B cell (primary cell): ENCODE measurements around the gene GINS2. TPM values are rescaled to one million over a fixed set of nuclear protein-coding genes. Genes with fewer than 3 reads are reported as not detected.

Experiments used
- ATAC-seq: fragments of 200-7000 bp; cut with Tn5 transposase; one replicate; pipeline ENCODE4 v1.10.0; 2021; ENCODE audit warnings: low read depth, mild to moderate bottlenecking, moderate number of reproducible peaks, moderate library complexity
- CTCF ChIA-PET: fragments of 350-600 bp; sonication (Branson Sonifier 250); formaldehyde crosslinking; loops from one replicate; lab custom pipeline; 2021; ENCODE audit warnings: antibody characterized with exemption, inconsistent platforms; lab: Charles Lee
- POLR2A ChIA-PET: fragments of 350-600 bp; sonication (Branson Sonifier 250); formaldehyde crosslinking; loops from one replicate; lab custom pipeline; 2021; ENCODE audit warnings: antibody characterized with exemption; lab: Charles Lee
- DNase-seq: peaks from one replicate; pipeline ENCODE4 v3.0.0; 2013
- H2AFZ ChIP-seq: 2 replicates; pipeline ENCODE4 v1.6.1; 2012; ENCODE audit warnings: mild to moderate bottlenecking, low read depth, low read length; ENCODE audit not compliant: insufficient read depth, poor library complexity, severe bottlenecking
- H3K27ac ChIP-seq, 2 donors: 1 replicate in 1 of 2; 2 replicates in 1 of 2; pipeline ENCODE4 v1.5.1; 2012 to 2013; ENCODE audit warnings: low read length in 2 of 2, mild to moderate bottlenecking in 2 of 2, moderate library complexity in 1 of 2
- H3K27me3 ChIP-seq, 4 experiments: fragments of 200-600 bp in 1 of 4; sonication (generic) in 1 of 4; replicated peaks in 1 of 4; 1 replicate in 2 of 4; 2 replicates in 2 of 4; pipeline versions ENCODE4 v1.6.1 to v1.7.0; 2013 to 2016; ENCODE audit warnings: low read length in 3 of 4, mild to moderate bottlenecking in 2 of 4, mixed read lengths in 1 of 4, moderate library complexity in 1 of 4; ENCODE audit not compliant: insufficient read depth in 4 of 4, control insufficient read depth in 3 of 4; ENCODE audit errors: control extremely low read depth in 1 of 4
- H3K36me3 ChIP-seq, 2 experiments: replicated peaks in 1 of 2; 1 replicate in 1 of 2; 2 replicates in 1 of 2; pipeline versions ENCODE4 v1.6.1 to v1.7.1; 2013; ENCODE audit warnings: low read length in 1 of 2; ENCODE audit not compliant: insufficient read depth in 2 of 2, control insufficient read depth in 1 of 2; ENCODE audit errors: control extremely low read depth in 1 of 2, extremely low read depth in 1 of 2
- H3K4me1 ChIP-seq, 2 donors: fragments of 200-600 bp in 1 of 2; sonication (generic) in 1 of 2; 1 replicate in 1 of 2; 2 replicates in 1 of 2; pipeline versions ENCODE4 v1.5.1 to v1.6.1; 2013 to 2017; ENCODE audit warnings: low read length in 2 of 2; ENCODE audit not compliant: control insufficient read depth in 2 of 2, insufficient read depth in 2 of 2
- H3K4me2 ChIP-seq: replicated peaks from 2 replicates; pipeline ENCODE3; 2012; ENCODE audit warnings: mild to moderate bottlenecking, low read depth, low read length; ENCODE audit not compliant: poor library complexity, severe bottlenecking
- H3K4me3 ChIP-seq, 5 experiments: fragments of 200-600 bp in 1 of 5; sonication (generic) in 1 of 5; 1 replicate in 3 of 5; 2 replicates in 2 of 5; pipeline versions ENCODE4 v1.5.1 to v1.7.0; 2011 to 2016; ENCODE audit warnings: low read length in 4 of 5, mild to moderate bottlenecking in 4 of 5, low read depth in 2 of 5, control low read depth in 1 of 5, moderate library complexity in 1 of 5; ENCODE audit not compliant: insufficient read depth in 1 of 5; ENCODE audit errors: control extremely low read depth in 1 of 5, extremely low read depth in 1 of 5
- H3K79me2 ChIP-seq: fragments of 200-600 bp; sonication (generic); one replicate; pipeline ENCODE4 v1.6.0; 2016; ENCODE audit warnings: low read length; ENCODE audit not compliant: control insufficient read depth, insufficient read depth
- H3K9ac ChIP-seq: fragments of 200-600 bp; sonication (generic); 2 replicates; pipeline ENCODE4 v1.6.1; 2017; ENCODE audit warnings: mild to moderate bottlenecking, low read length, moderate library complexity
- H3K9me3 ChIP-seq, 3 donors: one replicate each; pipeline versions ENCODE4 v1.6.1 to v1.7.1; 2013; ENCODE audit warnings: low read length in 2 of 3; ENCODE audit not compliant: control insufficient read depth in 2 of 3, insufficient read depth in 1 of 3; ENCODE audit errors: control extremely low read depth in 1 of 3
- H4K20me1 ChIP-seq: 2 replicates; pipeline ENCODE4 v1.6.0; 2012; ENCODE audit warnings: mild to moderate bottlenecking, low read length; ENCODE audit not compliant: insufficient read depth, control insufficient read depth, poor library complexity, severe bottlenecking
- H3K27ac Mint-ChIP-seq: one replicate; pipeline ENCODE4 v1.8.0; 2021; ENCODE audit warnings: mixed read lengths
- H3K27me3 Mint-ChIP-seq: one replicate; pipeline ENCODE4 v1.8.0; 2021; ENCODE audit warnings: mixed read lengths
- H3K4me1 Mint-ChIP-seq: one replicate; pipeline ENCODE4 v1.8.0; 2021; ENCODE audit warnings: mixed read lengths
- H3K4me3 Mint-ChIP-seq: one replicate; pipeline ENCODE4 v1.8.0; 2021; ENCODE audit warnings: mixed read lengths
- H3K9me3 Mint-ChIP-seq: one replicate; pipeline ENCODE4 v1.8.0; 2022; ENCODE audit warnings: mixed read lengths; ENCODE audit not compliant: insufficient read depth
- CTCF ChIP-seq: fragments of 200-600 bp; IDR thresholded peaks from one replicate; pipeline ENCODE4 v1.8.0; 2022; ENCODE audit warnings: antibody characterized with exemption, mild to moderate bottlenecking
- EZH2 ChIP-seq: IDR thresholded peaks from 2 replicates; pipeline ENCODE4 v1.6.1; 2012; ENCODE audit warnings: borderline replicate concordance, low read depth, mild to moderate bottlenecking, moderate library complexity, low read length; ENCODE audit not compliant: insufficient read depth, poor library complexity, severe bottlenecking
- WGBS: methylation state at CpG from one replicate; pipeline ENCODE4 v1.1.5; 2013; ENCODE audit warnings: missing lambda C conversion rate; ENCODE audit not compliant: insufficient coverage; 5-methylcytosine and 5-hydroxymethylcytosine counted together
- intact Hi-C: fragments of 100-400 bp; cut with micrococcal nuclease; formaldehyde crosslinking; loops from one replicate; pipeline ENCODE4 v1.10.0; 2022
- polyA plus RNA-seq: library from polyadenylated mRNA; depleted of rRNA; stranded (reverse); fragments of >200 nt; gene quantifications from 2 replicates; pipeline ENCODE4 v1.2.3, GENCODE V29; 2012
- total RNA-seq, 2 donors: library from RNA; stranded (reverse); fragments of 120-200 nt in 1 of 2; gene quantifications; 1 replicate in 1 of 2; 2 replicates in 1 of 2; pipeline versions ENCODE4 v1.2.3 to v1.2.4, GENCODE V29; 2013 to 2022

Gene GINS2
- total and polyA plus RNA-seq, 2 donors (not counting 1 experiment from before 2014, with no cell fraction given), result 0.52 to 4.2 TPM

- no peak overlapping the region for H3K27ac ChIP-seq
- DNase-seq, result no peak
- ATAC-seq, result no peak
- H3K9me3 Mint-ChIP-seq, result no peaks in the 10 kb centered on the region
- peaks cover 70% of the 10 kb centered on the region for H4K20me1 ChIP-seq
- peaks cover 19% of the 10 kb centered on the region for H3K4me1 Mint-ChIP-seq
- ChIA-PET CTCF (interaction anchor here (0.8 to 1.5 kb wide), 5 partner anchors 15 to 328 kb away, joined by 3 to 4 read pairs (median 3); no protein-coding TSS in a partner anchor), POLR2A (interaction anchor here (0.6 to 0.7 kb wide), 3 partner anchors 14 to 303 kb away, joined by 3 to 12 read pairs (median 6); no protein-coding TSS in a partner anchor)
- no peak for TF ChIP-seq CTCF
- TF ChIP-seq EZH2, result no peak
- H3K9me3 ChIP-seq, result no peaks in the 10 kb centered on the region
- peaks cover 7 to 20% of the 10 kb centered on the region in 2 donors for H3K4me1 ChIP-seq
- no peak overlapping the region for H3K4me2 ChIP-seq
- no peak overlapping the region for H2AFZ ChIP-seq
- 96% methylated on average over 20 of the region's 20 CpGs for WGBS
- H3K27me3 ChIP-seq, result no peaks in the 10 kb centered on the region
- no peaks in the 10 kb centered on the region for H3K27me3 Mint-ChIP-seq
- intact Hi-C loops, result no loop called here
- no peak overlapping the region for H3K9ac ChIP-seq
- H3K4me3 ChIP-seq, result no peak overlapping the region
- H3K36me3 ChIP-seq, result peaks cover 9 to 30% of the 10 kb centered on the region in 2 experiments
- no peak overlapping the region for H3K4me3 Mint-ChIP-seq
- peaks cover 57% of the 10 kb centered on the region for H3K79me2 ChIP-seq
- no peak overlapping the region for H3K27ac Mint-ChIP-seq
These were observed 33.6 kb upstream of the GINS2 start for GRCh38 chr16:85722128-85722893.

- H2AFZ ChIP-seq, result no peak overlapping the region
- peaks cover 58% of the 10 kb centered on the region for H3K79me2 ChIP-seq
- peaks cover 7 to 34% of the 10 kb centered on the region in 2 donors for H3K4me1 ChIP-seq
- CTCF ChIA-PET, result interaction anchor here (0.7 to 5.8 kb wide), 8 partner anchors 9 to 300 kb away, joined by 3 to 77 read pairs (median 4); partner anchors contain the start of gene C16orf74
- TF ChIP-seq CTCF (no peak), EZH2 (no peak)
- Mint-ChIP-seq H3K27ac (no peak overlapping the region), H3K9me3 (no peaks in the 10 kb centered on the region), H3K4me3 (no peak overlapping the region), H3K4me1 (peaks cover 27% of the 10 kb centered on the region), H3K27me3 (no peaks in the 10 kb centered on the region)
- H3K27ac ChIP-seq, result no peak overlapping the region
- no peak overlapping the region for H3K4me3 ChIP-seq
- intact Hi-C loops, result no loop called here
- peaks cover 72% of the 10 kb centered on the region for H4K20me1 ChIP-seq
- H3K9ac ChIP-seq, result no peak overlapping the region
- DNase-seq, result no peak
- H3K27me3 ChIP-seq, result no peaks in the 10 kb centered on the region
- no peak overlapping the region for H3K4me2 ChIP-seq
- WGBS, result 100% methylated on average over 1 of the region's 4 CpGs
- H3K9me3 ChIP-seq, result no peaks in the 10 kb centered on the region
- POLR2A ChIA-PET, result interaction anchor here (0.6 kb wide), 1 partner anchor 14 kb away, joined by 8 read pairs; no protein-coding TSS in a partner anchor
- peaks cover 3 to 16% of the 10 kb centered on the region in 2 experiments for H3K36me3 ChIP-seq
- ATAC-seq, result no peak
These were observed 31.5 kb upstream of the GINS2 start for GRCh38 chr16:85720302-85720637.
